Measurements from ENCODE around the gene FAM181B.

- TF ChIP-seq NR3C1 (IDR thresholded peaks at IDR 0.05) (no peak), MAFK (IDR thresholded peaks at IDR 0.05; ENCODE audit: partially characterized antibody) (no peak), ZC3H11A (IDR thresholded peaks at IDR 0.05) (no peak), FOSL2 (IDR thresholded peaks at IDR 0.05) (no peak), FOSL2 (CRISPR knock-in tag; IDR thresholded peaks at IDR 0.05) (no peak)
- TF ChIP-seq, protein P1, sequence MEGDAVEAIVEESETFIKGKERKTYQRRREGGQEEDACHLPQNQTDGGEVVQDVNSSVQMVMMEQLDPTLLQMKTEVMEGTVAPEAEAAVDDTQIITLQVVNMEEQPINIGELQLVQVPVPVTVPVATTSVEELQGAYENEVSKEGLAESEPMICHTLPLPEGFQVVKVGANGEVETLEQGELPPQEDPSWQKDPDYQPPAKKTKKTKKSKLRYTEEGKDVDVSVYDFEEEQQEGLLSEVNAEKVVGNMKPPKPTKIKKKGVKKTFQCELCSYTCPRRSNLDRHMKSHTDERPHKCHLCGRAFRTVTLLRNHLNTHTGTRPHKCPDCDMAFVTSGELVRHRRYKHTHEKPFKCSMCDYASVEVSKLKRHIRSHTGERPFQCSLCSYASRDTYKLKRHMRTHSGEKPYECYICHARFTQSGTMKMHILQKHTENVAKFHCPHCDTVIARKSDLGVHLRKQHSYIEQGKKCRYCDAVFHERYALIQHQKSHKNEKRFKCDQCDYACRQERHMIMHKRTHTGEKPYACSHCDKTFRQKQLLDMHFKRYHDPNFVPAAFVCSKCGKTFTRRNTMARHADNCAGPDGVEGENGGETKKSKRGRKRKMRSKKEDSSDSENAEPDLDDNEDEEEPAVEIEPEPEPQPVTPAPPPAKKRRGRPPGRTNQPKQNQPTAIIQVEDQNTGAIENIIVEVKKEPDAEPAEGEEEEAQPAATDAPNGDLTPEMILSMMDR (IDR thresholded peaks at IDR 0.05): no peak
These were observed 1.9 kb downstream of the FAM181B start for GRCh38 chr11:82731691-82732277.
